K562 (cell line): ENCODE results near the gene SUPT3H. TPM values are rescaled to one million over a fixed set of nuclear protein-coding genes. Genes with fewer than 3 reads are reported as not detected.

Experiments used
- ATAC-seq: fragments of 200-7000 bp; cut with Tn5 transposase; 3 replicates; pipeline ENCODE4 v1.9.1; 2020; ENCODE audit warnings: moderate library complexity
- BruUV-seq: library from RNA; stranded (reverse); fragments of 400-500 nt; replicated peaks from 2 replicates; lab custom pipeline; 2021; lab: Mats Ljungman, UMichigan
- CTCF ChIA-PET: fragments of 300-600 bp; formaldehyde crosslinking; extraction: SDS; loops from one replicate; lab custom pipeline; 2021; ENCODE audit warnings: low intra/inter-chr PET ratio; lab: Yijun Ruan, JAX
- POLR2A ChIA-PET: fragments of 300-600, 350-650 bp; sonication (Branson Sonifier 250); formaldehyde crosslinking; extraction: SDS; loops from one replicate; lab custom pipeline; 2021; ENCODE audit warnings: antibody characterized with exemption, inconsistent platforms; lab: Yijun Ruan, JAX
- DNase-seq, 4 experiments: peaks; one replicate each; pipeline versions ENCODE4 v3.0.0 to v3.0.0-alpha.2; 2011 to 2018; ENCODE audit warnings: low spot score in 3 of 4, mixed read lengths in 3 of 4; ENCODE audit errors: extremely low read depth in 1 of 4
- FAIRE-seq: peaks from 2 replicates; lab custom pipeline; 2011; peaks lifted over from hg19 to GRCh38; lab: Jason Lieb, UNC
- H2AFZ ChIP-seq: 2 replicates; pipeline ENCODE4 v1.6.0; 2011; ENCODE audit warnings: low read depth, low read length, control low read depth, inconsistent platforms
- H3K27ac ChIP-seq: fragments of 200-600 bp; 3 replicates; pipeline ENCODE4 v1.8.0; 2011; ENCODE audit warnings: low read depth, mild to moderate bottlenecking, control low read depth, inconsistent platforms, low read length, moderate library complexity, mixed read lengths; ENCODE audit errors: extremely low read depth
- H3K27me3 ChIP-seq, 2 experiments: fragments of 300-600 bp in 1 of 2; 2 replicates in 1 of 2; 3 replicates in 1 of 2; pipeline versions ENCODE4 v1.6.0 to v1.8.0; 2011; ENCODE audit warnings: inconsistent platforms in 2 of 2, low read length in 2 of 2, mild to moderate bottlenecking in 1 of 2, mixed read lengths in 1 of 2, moderate library complexity in 1 of 2; ENCODE audit not compliant: control insufficient read depth in 2 of 2, insufficient read depth in 2 of 2
- H3K36me3 ChIP-seq: fragments of 300-600 bp; 3 replicates; pipeline ENCODE4 v1.8.0; 2011; ENCODE audit warnings: mild to moderate bottlenecking, low read length, inconsistent platforms; ENCODE audit not compliant: control insufficient read depth, insufficient read depth
- H3K4me1 ChIP-seq, 2 experiments: fragments of 200-600 bp in 1 of 2; replicated peaks in 1 of 2; 2 replicates in 1 of 2; 3 replicates in 1 of 2; pipeline versions ENCODE4 v1.5.1 to v1.8.0; 2011; ENCODE audit warnings: inconsistent platforms in 2 of 2, low read length in 2 of 2, mild to moderate bottlenecking in 1 of 2, mixed read lengths in 1 of 2, moderate library complexity in 1 of 2; ENCODE audit not compliant: control insufficient read depth in 2 of 2, insufficient read depth in 2 of 2
- H3K4me2 ChIP-seq: 2 replicates; pipeline ENCODE4 v1.6.1; 2011; ENCODE audit warnings: low read length, control low read depth, inconsistent platforms, mixed read lengths; ENCODE audit not compliant: insufficient read depth
- H3K4me3 ChIP-seq: fragments of 200-600 bp; sonication (generic), shearing (Covaris generic); 2 replicates; pipeline ENCODE4 v1.5.1; 2016; ENCODE audit warnings: control low read depth, inconsistent platforms
- H3K79me2 ChIP-seq: fragments of 200-600 bp; 3 replicates; pipeline ENCODE4 v1.8.0; 2011; ENCODE audit warnings: low read length, inconsistent platforms; ENCODE audit not compliant: control insufficient read depth, insufficient read depth
- H3K9ac ChIP-seq, 2 experiments: 2 replicates each; pipeline versions ENCODE4 v1.6.0 to v1.6.1; 2011; ENCODE audit warnings: low read depth in 2 of 2, low read length in 2 of 2, control low read depth in 1 of 2, inconsistent platforms in 1 of 2, mild to moderate bottlenecking in 1 of 2, mixed read lengths in 1 of 2; ENCODE audit not compliant: insufficient read depth in 1 of 2
- H3K9me1 ChIP-seq: one replicate; pipeline ENCODE4 v1.6.0; 2011; ENCODE audit warnings: inconsistent platforms, mild to moderate bottlenecking, low read length, moderate library complexity; ENCODE audit not compliant: control insufficient read depth, insufficient read depth
- H3K9me3 ChIP-seq: replicated peaks from 2 replicates; pipeline ENCODE4 v1.5.1; 2011; ENCODE audit warnings: low read depth, low read length, inconsistent platforms; ENCODE audit not compliant: control insufficient read depth, insufficient read depth
- H4K20me1 ChIP-seq: replicated peaks from 2 replicates; pipeline ENCODE4 v1.6.1; 2011; ENCODE audit warnings: low read length, inconsistent platforms, mixed read lengths; ENCODE audit not compliant: control insufficient read depth, insufficient read depth
- ESRRA ChIP-seq: fragments of 450-650 bp; IDR thresholded peaks from 2 replicates; pipeline ENCODE4 v1.6.1; 2014; ENCODE audit warnings: low read depth, mild to moderate bottlenecking, moderate library complexity, borderline replicate concordance
- MCM5 ChIP-seq: fragments of 450-650 bp; IDR thresholded peaks from 2 replicates; pipeline ENCODE4 v1.6.1; 2016; ENCODE audit warnings: low read depth
- SNIP1 ChIP-seq: fragments of 450-650 bp; IDR thresholded peaks from 2 replicates; pipeline ENCODE4 v1.7.1; 2017; ENCODE audit warnings: low read depth, mild to moderate bottlenecking
- ZFPM2 ChIP-seq: fragments of 250-450 bp; sonication (Bioruptor Pico); IDR thresholded peaks from 2 replicates; pipeline ENCODE4 v1.5.1; 2022; ENCODE audit warnings: mild to moderate bottlenecking
- WGBS: fragments of 100-300 bp; shearing (Covaris generic); methylation state at CpG from one replicate; pipeline ENCODE4 v1.1.6; 2016; ENCODE audit warnings: low coverage, mixed read lengths; ENCODE audit not compliant: insufficient coverage; ENCODE audit errors: missing lambda C conversion rate; 5-methylcytosine and 5-hydroxymethylcytosine counted together
- in situ Hi-C: fragments of 300-500 bp; cut with MboI; formaldehyde crosslinking; loops from 4 replicates; pipeline ENCODE4 v1.15.0; 2018; ENCODE audit warnings: inconsistent platforms, mixed read lengths
- intact Hi-C: fragments of 100-400 bp; cut with micrococcal nuclease; formaldehyde crosslinking; loops from 2 replicates; pipeline ENCODE4 v1.14.2; 2022
- polyA plus RNA-seq, 8 experiments: library from polyadenylated mRNA; depleted of rRNA in 4 of 8; stranded (reverse) in 5 of 8; unstranded in 3 of 8; fragments of >200 nt; fragmentation: Nextera tagmentation in 2 of 8; fragmentation: Illumina TruSeq in 1 of 8; extraction: Ambion mirVana in 2 of 8; extraction: Trizol in 1 of 8; gene quantifications; 2 replicates each; pipeline versions ENCODE4 v1.2.1 to v1.2.3, GENCODE V29; 2011 to 2014; ENCODE audit warnings: inconsistent platforms in 1 of 8, missing spikeins in 1 of 8
- total RNA-seq, 7 experiments: library from RNA; depleted of rRNA in 6 of 7; stranded (reverse); fragments of >200 nt in 6 of 7; fragmentation: Illumina TruSeq in 2 of 7; extraction: Trizol in 2 of 7; gene quantifications; 2 replicates each; pipeline versions ENCODE4 v1.2.1 to v1.2.3, GENCODE V29; 2011 to 2021; ENCODE audit warnings: low replicate concordance in 1 of 7
- TF ChIP-seq, protein P1 (sequence below): fragments of 450-650 bp; IDR thresholded peaks from 2 replicates; pipeline ENCODE4 v1.6.1; 2018; ENCODE audit not compliant: partially characterized antibody

Gene SUPT3H
- total and polyA plus RNA-seq, 9 of the 15 experiments (the other 6 are each of a cell fraction or from before 2014, with no cell fraction given): 7.2 to 16.3 (median 11.9) TPM

DNA sequence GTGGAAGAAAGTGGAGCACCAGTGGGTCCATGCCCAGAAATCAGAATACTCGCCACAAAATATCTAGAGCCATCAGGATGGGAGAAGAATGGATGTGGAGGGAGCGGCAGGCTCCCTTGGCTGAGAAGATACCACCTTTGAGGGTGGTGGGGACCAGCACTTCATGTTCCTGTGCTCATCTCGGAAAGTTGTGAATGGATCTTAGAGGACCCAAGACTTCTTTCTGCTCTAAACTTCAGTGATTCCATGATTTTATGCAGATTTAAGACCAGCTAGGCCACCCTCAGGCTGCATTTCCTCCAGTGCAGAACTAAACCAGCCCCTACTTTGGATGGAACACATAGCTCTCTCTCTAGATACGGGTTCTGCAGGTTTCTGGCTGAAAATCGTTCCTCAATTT, 573.7 kb downstream of the SUPT3H start:
- CTCF ChIA-PET: no interaction called here
- no TSS peak for BruUV-seq
- no peak overlapping the region for H3K4me2 ChIP-seq
- intact Hi-C loops: no loop called here
- H3K79me2 ChIP-seq: no peaks in the 10 kb centered on the region
- TF ChIP-seq, protein P1, sequence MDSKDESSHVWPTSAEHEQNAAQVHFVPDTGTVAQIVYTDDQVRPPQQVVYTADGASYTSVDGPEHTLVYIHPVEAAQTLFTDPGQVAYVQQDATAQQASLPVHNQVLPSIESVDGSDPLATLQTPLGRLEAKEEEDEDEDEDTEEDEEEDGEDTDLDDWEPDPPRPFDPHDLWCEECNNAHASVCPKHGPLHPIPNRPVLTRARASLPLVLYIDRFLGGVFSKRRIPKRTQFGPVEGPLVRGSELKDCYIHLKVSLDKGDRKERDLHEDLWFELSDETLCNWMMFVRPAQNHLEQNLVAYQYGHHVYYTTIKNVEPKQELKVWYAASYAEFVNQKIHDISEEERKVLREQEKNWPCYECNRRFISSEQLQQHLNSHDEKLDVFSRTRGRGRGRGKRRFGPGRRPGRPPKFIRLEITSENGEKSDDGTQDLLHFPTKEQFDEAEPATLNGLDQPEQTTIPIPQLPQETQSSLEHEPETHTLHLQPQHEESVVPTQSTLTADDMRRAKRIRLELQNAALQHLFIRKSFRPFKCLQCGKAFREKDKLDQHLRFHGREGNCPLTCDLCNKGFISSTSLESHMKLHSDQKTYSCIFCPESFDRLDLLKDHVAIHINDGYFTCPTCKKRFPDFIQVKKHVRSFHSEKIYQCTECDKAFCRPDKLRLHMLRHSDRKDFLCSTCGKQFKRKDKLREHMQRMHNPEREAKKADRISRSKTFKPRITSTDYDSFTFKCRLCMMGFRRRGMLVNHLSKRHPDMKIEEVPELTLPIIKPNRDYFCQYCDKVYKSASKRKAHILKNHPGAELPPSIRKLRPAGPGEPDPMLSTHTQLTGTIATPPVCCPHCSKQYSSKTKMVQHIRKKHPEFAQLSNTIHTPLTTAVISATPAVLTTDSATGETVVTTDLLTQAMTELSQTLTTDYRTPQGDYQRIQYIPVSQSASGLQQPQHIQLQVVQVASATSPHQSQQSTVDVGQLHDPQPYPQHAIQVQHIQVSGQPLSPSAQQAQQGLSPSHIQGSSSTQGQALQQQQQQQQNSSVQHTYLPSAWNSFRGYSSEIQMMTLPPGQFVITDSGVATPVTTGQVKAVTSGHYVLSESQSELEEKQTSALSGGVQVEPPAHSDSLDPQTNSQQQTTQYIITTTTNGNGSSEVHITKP: peak; percentile 62
- TF ChIP-seq ESRRA (no peak), MCM5 (no peak), ZFPM2 (CRISPR knock-in tag) (no peak), SNIP1 (no peak)
- TF ChIP-seq, all 486 proteins: peak for 1
- no peak for DNase-seq
- H3K36me3 ChIP-seq: no peaks in the 10 kb centered on the region
- H3K9ac ChIP-seq: no peak overlapping the region
- H3K27me3 ChIP-seq: peaks cover 11 to 34% of the 10 kb centered on the region in 2 experiments
- no peaks in the 10 kb centered on the region for H4K20me1 ChIP-seq
- POLR2A ChIA-PET: interaction anchor here (1.1 to 1.5 kb wide), 2 partner anchors 14 to 17 kb away, joined by 3 read pairs; no protein-coding TSS in a partner anchor
- in situ Hi-C loops: no loop called here
- H3K9me1 ChIP-seq: no peaks in the 10 kb centered on the region
- no peak for FAIRE-seq
- ATAC-seq: no peak
- no peaks in the 10 kb centered on the region for H3K9me3 ChIP-seq
- H3K4me3 ChIP-seq: no peak overlapping the region
- WGBS: 0% methylated on average over 5 of the region's 5 CpGs
- no peak overlapping the region for H2AFZ ChIP-seq
- H3K27ac ChIP-seq: no peak overlapping the region
- H3K4me1 ChIP-seq: no peaks in the 10 kb centered on the region
